ENCODE data around the gene TOR1AIP2. TPM values are rescaled to one million over a fixed set of nuclear protein-coding genes. Genes with fewer than 3 reads are reported as not detected.

The TOR1AIP2 gene
- total RNA-seq, 1 donor from 2014 or later, result 64.2 TPM

DNA sequence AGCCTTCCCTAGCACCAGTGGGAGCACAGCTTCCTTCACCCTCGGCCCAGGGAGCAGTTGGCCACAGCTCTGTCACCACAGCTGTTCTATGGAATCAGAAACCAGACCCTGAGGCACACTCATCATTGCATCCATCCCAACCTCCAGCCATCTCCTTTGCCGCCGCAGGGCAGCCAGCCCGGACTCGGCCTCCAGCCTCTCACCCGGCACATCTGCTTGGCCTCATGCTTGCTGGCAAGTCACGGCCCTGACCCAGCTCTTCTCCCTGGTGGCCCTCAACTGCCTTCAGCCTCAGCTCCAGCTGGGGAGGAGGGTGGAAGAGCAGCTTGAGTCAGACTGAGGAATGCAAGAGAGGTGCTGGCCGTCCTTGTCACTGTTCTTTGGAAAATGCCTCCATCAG is 59.8 kb downstream of the TOR1AIP2 start:
- TF ChIP-seq, protein P1, sequence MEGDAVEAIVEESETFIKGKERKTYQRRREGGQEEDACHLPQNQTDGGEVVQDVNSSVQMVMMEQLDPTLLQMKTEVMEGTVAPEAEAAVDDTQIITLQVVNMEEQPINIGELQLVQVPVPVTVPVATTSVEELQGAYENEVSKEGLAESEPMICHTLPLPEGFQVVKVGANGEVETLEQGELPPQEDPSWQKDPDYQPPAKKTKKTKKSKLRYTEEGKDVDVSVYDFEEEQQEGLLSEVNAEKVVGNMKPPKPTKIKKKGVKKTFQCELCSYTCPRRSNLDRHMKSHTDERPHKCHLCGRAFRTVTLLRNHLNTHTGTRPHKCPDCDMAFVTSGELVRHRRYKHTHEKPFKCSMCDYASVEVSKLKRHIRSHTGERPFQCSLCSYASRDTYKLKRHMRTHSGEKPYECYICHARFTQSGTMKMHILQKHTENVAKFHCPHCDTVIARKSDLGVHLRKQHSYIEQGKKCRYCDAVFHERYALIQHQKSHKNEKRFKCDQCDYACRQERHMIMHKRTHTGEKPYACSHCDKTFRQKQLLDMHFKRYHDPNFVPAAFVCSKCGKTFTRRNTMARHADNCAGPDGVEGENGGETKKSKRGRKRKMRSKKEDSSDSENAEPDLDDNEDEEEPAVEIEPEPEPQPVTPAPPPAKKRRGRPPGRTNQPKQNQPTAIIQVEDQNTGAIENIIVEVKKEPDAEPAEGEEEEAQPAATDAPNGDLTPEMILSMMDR (IDR thresholded peaks at IDR 0.05; ENCODE audit: insufficient read depth, low read length, severe bottlenecking), result no peak
- peaks cover 5% of the 10 kb centered on the region for H3K27me3 ChIP-seq (ENCODE audit: control insufficient read depth, insufficient read depth, low read length)
- H3K4me3 ChIP-seq (ENCODE audit: low read depth, low read length), result no peak overlapping the region
- DNase-seq (ENCODE audit: low read depth) (no peak), FAIRE-seq (no peak)
- no peaks in the 10 kb centered on the region for H3K36me3 ChIP-seq (ENCODE audit: control insufficient read depth, insufficient read depth, low read length)

DNA sequence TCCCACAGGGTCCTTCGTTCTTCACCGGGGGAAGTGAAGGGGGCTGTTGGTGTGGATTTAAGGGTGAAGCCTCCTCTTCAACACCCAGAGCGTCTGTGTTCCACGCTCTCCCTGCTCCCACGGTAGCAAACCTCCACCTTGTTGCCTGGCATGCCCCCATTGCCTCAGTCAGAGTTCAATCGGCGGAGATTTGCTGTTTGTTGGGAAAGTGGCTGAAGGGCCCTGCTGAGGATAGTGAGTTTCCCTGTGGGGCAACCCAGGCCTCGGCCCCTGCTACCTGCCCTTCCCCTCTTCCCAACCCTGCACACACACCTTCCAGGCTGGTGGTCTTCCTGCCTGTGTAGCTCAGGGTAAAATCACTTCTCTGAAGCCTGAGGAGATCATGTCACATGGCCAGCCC is 60.5 kb downstream of the TOR1AIP2 start:
- FAIRE-seq (no peak), DNase-seq (ENCODE audit: low read depth) (no peak)
- Histone ChIP-seq H3K4me3 (ENCODE audit: low read depth, low read length) (no peak overlapping the region), H3K36me3 (ENCODE audit: control insufficient read depth, insufficient read depth, low read length) (no peaks in the 10 kb centered on the region), H3K27me3 (ENCODE audit: control insufficient read depth, insufficient read depth, low read length) (peaks cover 5% of the 10 kb centered on the region)
- TF ChIP-seq, protein P1 (IDR thresholded peaks at IDR 0.05; ENCODE audit: insufficient read depth, low read length, severe bottlenecking), result no peak

DNA sequence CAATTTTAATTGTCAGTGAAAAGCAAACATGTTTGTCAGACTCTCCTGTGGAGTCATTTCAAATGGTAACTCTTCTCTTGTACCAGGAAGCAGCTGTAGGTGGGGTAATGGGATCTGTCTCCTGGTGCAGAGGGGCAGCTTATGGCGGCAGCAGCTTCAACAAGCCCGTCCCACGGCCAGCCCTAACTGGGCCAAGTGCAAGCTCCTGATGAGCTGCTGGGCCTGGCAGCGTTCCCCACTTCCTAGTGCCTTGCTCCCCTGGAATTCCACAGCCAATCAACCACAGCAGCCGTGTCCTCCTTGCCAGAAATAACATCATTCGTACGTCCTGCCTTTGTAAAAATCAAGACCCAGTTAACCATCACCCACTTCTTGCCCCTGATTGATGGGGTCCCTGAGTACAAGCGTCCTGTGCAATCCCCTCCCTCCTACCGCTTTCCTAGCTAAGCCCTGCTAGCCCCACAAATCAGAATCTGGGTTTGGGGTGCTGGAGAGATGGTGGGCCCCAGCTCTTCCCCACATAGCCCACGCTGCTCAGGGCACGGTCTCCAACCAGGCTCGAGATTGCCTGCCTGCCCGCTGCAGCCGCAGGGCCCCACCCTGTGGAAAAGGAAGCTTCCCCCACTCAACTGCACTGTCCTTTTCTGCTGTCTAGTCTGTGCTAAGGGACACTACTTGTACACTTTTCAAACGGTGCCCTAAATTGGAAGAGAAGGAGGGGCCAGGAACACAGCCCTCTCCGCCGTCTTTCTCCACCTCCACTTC is 61.2 kb downstream of the TOR1AIP2 start:
- no peak for FAIRE-seq
- DNase-seq (ENCODE audit: low read depth), result no peak
- TF ChIP-seq, protein P1 (IDR thresholded peaks at IDR 0.05; ENCODE audit: insufficient read depth, low read length, severe bottlenecking), result no peak
- H3K27me3 ChIP-seq (ENCODE audit: control insufficient read depth, insufficient read depth, low read length), result peaks cover 5% of the 10 kb centered on the region
- H3K4me3 ChIP-seq (ENCODE audit: low read depth, low read length), result no peak overlapping the region
- H3K36me3 ChIP-seq (ENCODE audit: control insufficient read depth, insufficient read depth, low read length), result no peaks in the 10 kb centered on the region

GRCh38 chr1:179815641-179816040 is 62.0 kb downstream of the TOR1AIP2 start:
- no peak for DNase-seq (ENCODE audit: low read depth)
- FAIRE-seq, result no peak
- Histone ChIP-seq H3K4me3 (ENCODE audit: low read depth, low read length) (no peak overlapping the region), H3K36me3 (ENCODE audit: control insufficient read depth, insufficient read depth, low read length) (no peaks in the 10 kb centered on the region), H3K27me3 (ENCODE audit: control insufficient read depth, insufficient read depth, low read length) (peaks cover 5% of the 10 kb centered on the region)
- TF ChIP-seq, protein P1 (IDR thresholded peaks at IDR 0.05; ENCODE audit: insufficient read depth, low read length, severe bottlenecking), result no peak

DNA sequence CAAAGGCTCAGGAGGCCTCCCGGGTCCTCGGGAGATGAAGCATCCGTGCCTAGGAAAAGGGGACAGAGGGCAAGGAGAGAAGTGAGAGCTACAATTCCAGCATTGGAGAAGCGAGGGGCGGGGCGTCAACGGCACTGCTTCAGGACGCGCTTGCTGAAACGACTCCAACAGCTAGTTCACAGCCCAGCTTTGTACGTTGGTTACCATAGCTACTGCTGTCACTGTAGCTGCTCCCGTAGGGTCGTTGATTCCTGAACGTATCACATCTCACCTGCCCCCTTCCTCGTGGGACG is 63.1 kb downstream of the TOR1AIP2 start:
- no peaks in the 10 kb centered on the region for H3K36me3 ChIP-seq (ENCODE audit: control insufficient read depth, insufficient read depth, low read length)
- TF ChIP-seq, protein P1 (IDR thresholded peaks at IDR 0.05; ENCODE audit: insufficient read depth, low read length, severe bottlenecking), result no peak
- peaks cover 5% of the 10 kb centered on the region for H3K27me3 ChIP-seq (ENCODE audit: control insufficient read depth, insufficient read depth, low read length)
- H3K4me3 ChIP-seq (ENCODE audit: low read depth, low read length), result peak overlapping the region; percentile 33
- DNase-seq (ENCODE audit: low read depth) (no peak), FAIRE-seq (no peak)
